Inflammatory macrophage treated with lipopolysaccharide for 1 hour (primary cell): ENCODE measurements around the gene SERPINE2.
A peak's percentile ranks its signal among the peaks of the same experiment; 100 is the strongest.

Experiments
- DNase-seq, 2 donors: peaks; one replicate each; pipeline ENCODE4 v3.0.0-alpha.2; 2020 to 2022

The SERPINE2 gene

GRCh38 chr2:223971731-223972130, 67.4 kb downstream of the SERPINE2 start:
- no peak for DNase-seq

GRCh38 chr2:223970343-223971128, 68.5 kb downstream of the SERPINE2 start:
- peak; percentile 50 to 95 for DNase-seq

GRCh38 chr2:223969856-223970255, 69.2 kb downstream of the SERPINE2 start:
- DNase-seq: peak; percentile 60 to 91

- DNase-seq: no peak
These were observed 69.8 kb downstream of the SERPINE2 start for GRCh38 chr2:223969315-223969714.

GRCh38 chr2:223967981-223968380, 71.1 kb downstream of the SERPINE2 start:
- no peak for DNase-seq

- DNase-seq: no peak
These were observed 79.4 kb downstream of the SERPINE2 start for GRCh38 chr2:223959688-223960087.

- DNase-seq: peak; percentile 98 to 100
These were observed 81.8 kb downstream of the SERPINE2 start, which contains the start of gene MRPL44 for GRCh38 chr2:223957092-223957851. Gene MRPL44 (plus strand): TSS chr2:223957463. CDS start chr2:223957473, 10 bp downstream.

GRCh38 chr2:223956300-223956699, 82.8 kb downstream of the SERPINE2 start:
- DNase-seq: no peak

- peak in 1 of 2 donors; percentile 61 for DNase-seq
These were observed 84.7 kb downstream of the SERPINE2 start for GRCh38 chr2:223954401-223954800.

GRCh38 chr2:223952280-223952968, 86.7 kb downstream of the SERPINE2 start:
- no peak for DNase-seq

GRCh38 chr2:223950448-223951347, 88.4 kb downstream of the SERPINE2 start:
- no peak for DNase-seq

GRCh38 chr2:223949241-223949840, 89.7 kb downstream of the SERPINE2 start:
- no peak for DNase-seq

GRCh38 chr2:223947711-223948205, 91.3 kb downstream of the SERPINE2 start:
- no peak for DNase-seq

- no peak for DNase-seq
These were observed 93.3 kb downstream of the SERPINE2 start for GRCh38 chr2:223945755-223946154.

- peak; percentile 87 to 89 for DNase-seq
These were observed 94.2 kb downstream of the SERPINE2 start, which contains the start of gene WDFY1 for GRCh38 chr2:223944703-223945531. Gene WDFY1 (minus strand): TSS chr2:223945335. CDS start chr2:223945284, 51 bp downstream.

- no peak for DNase-seq
These were observed 94.9 kb downstream of the SERPINE2 start for GRCh38 chr2:223944166-223944702.

GRCh38 chr2:223943561-223944008, 95.5 kb downstream of the SERPINE2 start:
- DNase-seq: peak; percentile 66 to 87

GRCh38 chr2:223943135-223943534, 96.0 kb downstream of the SERPINE2 start:
- DNase-seq: no peak

- DNase-seq: no peak
These were observed 97.4 kb downstream of the SERPINE2 start for GRCh38 chr2:223941579-223942277.
